HG03469 (cell line): ENCODE results near the gene FHAD1.
"Not testable (repeated sequence)": the region's sequence is repeated elsewhere in the genome, so short reads cannot be mapped to it uniquely, and the experiment has no call there.

Source experiments
- ATAC-seq: cut with Tn5 transposase; IDR thresholded peaks from one replicate; pipeline ENCODE4 v1.9.1; 2021; ENCODE audit warnings: mild to moderate bottlenecking, moderate library complexity, moderate number of reproducible peaks; ENCODE audit not compliant: unreplicated experiment

The FHAD1 gene

DNA sequence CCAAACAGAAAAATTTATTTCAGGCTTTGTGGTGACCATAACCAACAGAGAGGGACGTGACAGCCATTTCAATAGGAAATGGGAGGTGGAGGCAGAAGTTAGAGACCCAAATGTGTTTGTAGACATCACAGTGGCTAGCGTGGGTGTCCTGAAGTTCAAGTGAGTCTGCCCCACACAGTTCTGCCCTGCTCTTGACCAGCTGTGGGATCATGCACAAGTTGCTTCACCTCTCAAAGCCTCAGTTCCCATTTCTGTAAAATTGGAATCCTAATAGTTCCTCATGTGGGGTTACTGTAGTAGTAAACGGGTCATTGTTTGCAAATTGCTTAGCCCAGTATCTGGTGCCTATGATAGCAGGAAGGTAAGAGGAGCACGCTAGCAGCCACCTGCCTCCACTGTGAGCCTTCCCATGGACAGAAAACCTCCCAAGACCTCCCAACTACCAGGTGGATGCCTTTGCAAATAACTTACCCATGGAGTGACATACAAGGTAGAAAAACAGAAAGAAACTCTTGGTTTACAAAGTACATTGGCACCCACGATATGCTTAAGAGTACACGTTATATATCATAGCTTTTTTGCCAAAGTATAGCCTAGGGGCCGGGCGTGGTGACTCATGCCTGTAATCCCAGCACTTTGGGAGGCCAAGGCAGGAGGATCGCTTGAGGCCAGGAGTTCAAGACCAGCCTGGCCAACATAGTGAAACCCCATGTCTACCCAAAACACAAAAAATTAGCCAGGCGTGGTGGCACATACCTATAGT, 29.1 kb downstream of the FHAD1 start:
- no peak for ATAC-seq

DNA sequence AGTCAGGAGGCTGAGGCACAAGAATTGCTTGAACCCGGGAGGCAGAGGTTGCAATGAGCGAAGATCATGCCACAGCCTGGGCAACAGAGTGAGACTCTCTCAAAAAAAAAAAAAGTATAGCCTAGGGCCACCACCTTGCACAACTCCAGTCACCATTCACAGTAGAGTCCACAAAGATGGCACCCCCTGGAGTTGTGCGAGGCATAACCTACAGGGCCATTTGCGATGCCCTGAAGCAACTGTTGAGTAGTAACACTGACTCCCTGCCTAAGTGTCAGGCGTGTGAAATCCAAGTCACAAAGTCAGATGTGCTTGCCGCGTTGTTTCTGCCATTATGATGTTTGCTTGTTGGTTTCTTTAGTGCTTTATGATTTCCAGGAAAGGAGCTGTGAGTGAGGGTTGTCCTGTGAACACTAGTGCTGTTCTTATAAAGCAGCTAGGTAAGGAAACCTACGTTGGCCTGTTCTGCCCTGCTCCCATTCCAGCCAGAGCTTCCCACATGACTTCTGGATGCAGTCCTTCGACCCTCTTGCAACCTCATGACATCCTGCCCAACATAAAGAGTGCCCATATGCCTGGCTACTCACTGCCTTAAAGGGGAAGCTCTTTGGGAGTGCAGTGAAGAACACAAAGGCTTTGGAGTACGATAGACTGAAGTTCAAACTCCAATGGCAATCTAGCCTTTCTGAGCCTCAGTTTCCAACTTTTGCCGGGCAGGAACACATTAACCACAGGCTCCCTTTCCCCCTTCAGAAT, 29.8 kb downstream of the FHAD1 start:
- no peak for ATAC-seq

DNA sequence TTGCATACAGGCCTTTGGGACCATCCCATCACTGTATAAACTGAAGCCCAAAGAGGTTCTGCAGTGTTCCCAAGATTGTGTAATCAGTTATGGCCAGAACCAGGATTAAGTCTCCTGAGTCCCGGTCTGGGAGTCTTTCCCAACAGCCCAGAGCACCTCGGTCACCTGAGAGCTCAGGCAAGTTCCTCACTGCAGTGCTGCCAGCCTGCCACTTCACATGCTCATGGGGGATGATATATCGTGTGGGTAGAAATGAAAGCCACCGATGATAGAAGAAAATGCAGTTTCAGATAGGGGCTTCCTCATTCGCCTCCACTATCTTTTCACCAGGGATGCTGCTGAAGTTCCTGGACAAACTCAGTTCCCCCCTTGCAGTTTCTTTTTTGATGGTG, 30.4 kb downstream of the FHAD1 start:
- ATAC-seq = no peak

DNA sequence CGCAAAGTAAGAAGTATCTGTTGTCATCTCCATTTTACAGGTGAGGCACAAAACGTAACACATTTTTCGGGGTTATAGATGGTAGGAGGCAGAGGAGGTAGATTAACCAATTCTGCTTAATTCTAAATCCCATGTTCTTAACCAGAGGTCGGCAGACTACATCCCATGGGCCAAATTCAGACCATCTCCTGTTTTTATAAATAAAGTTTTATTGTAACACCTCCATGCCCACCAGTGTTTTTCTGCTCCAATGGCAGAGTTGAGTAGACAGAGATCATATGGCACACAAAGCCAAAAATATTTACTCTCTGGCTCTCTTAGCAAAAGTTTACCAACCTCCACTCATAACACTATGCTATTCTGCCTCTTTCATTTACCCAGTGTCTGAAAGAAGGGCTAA, 30.9 kb downstream of the FHAD1 start:
- no peak for ATAC-seq

DNA sequence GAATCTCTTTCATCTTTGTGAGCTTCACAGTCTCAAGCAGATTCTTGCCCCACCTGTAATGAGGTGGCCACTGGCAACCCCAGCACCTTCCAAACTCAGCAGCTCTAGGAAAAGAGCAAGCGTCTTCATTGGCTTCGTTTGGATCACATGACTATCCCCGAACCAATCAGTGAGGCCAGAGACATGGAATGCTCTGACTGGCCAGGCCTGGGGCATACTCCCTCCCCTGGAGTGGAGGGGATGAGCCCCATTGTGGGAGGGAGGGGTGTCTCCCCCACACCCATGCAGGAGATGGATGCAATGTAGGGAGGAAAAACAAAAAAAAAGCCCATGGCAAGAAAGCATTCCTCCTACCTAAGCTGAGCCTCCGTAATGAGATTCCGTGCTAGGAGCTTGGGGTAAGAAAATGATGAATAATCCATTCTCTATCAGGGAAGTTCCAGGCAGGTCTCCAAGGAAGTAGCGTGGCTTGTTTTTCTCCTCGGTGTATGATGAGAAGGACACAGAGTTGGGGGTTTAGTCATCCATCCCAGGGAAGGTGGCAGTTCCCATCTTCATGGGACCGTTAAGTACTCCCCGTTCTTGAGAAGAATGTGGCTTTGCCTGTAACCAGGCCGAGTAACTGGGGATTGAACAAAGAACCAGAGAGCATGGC, 32.7 kb downstream of the FHAD1 start:
- ATAC-seq = no peak

DNA sequence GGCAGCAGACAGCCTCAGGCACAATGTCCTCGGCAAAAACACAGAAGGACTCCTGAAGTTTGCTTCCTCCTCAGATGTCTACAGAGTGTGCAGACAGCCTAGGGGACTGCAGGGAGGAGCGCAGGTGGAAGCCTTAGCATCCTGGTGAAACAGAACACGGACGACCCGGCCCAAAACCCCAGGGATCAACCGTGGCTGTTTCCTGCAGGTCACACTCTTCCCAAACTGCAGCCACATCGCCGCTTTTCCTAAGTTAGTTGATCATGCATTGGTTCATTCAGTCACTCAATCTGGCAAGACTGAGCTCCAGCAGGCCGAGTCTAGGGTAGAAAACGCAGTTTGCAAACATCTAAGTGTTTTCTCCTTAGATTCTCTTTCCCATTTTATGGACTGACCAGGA, 33.4 kb downstream of the FHAD1 start:
- ATAC-seq = no peak

DNA sequence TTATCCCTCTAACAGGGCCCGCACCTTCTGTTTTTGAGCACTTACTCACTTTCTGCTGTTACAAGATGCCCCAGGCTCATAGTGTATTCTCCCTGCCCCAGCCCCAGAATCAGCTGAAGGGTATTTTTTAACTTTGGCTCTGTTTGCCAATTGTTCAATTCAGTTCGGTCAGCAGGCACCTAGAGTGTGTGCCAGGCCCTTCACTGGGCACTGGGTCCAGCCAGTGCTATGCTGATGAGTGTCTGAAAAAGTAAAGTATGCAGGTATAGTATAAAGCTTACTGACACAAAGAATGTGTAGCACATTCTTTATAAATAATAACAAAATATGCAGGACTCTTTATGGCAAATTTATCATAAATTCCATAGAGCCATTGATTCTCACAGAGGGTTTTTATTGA, 35.0 kb downstream of the FHAD1 start:
- no peak for ATAC-seq

DNA sequence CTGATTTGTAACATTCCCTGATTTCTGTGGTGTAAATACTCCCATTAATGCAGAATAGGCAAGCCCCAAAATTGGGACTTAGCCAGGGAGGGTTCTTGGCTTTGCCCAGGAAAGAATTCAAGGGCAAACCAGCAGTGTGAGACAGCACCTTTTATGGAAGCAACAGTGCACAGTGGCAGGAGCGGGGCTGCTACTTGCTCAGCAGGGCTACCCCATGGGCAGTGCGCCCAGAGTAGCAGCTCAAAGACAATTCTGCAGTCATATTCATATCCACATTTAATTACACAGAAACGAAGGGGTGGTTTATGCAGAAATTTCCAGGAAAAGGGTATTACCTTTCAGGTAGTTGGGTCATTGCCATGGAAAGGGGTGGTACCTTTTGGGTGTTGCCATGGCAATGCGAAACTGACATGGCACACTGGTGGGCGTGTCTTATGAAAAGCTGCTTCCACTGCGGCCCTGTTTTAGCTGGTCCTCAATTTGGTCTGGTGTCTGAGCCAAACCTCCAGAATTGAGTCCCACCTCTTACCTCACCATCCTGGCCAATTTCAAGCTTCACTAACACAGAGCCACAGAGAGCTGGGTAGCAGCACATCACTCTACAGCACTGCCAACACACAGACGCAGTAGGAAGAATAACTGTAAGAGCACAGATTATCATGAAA, 35.9 kb downstream of the FHAD1 start:
- no peak for ATAC-seq

DNA sequence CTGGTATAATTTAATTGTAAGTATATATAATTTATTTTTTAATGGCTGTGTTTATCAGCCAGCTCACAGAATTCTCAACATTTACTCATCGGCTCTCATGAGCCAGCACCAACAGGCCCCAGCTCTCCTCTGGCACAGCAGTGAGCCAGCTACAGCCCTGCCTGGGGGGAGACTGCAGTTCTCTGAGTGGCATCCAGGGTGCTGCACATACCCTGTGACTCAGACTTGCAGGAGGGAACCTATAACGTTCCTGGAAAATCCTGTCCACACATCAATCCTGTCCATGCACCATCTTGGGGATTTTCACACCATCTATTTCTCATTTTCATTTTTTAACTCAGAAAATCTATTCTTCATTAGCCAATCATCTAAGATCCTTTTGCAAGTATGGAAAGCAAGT, 36.5 kb downstream of the FHAD1 start:
- no peak for ATAC-seq

DNA sequence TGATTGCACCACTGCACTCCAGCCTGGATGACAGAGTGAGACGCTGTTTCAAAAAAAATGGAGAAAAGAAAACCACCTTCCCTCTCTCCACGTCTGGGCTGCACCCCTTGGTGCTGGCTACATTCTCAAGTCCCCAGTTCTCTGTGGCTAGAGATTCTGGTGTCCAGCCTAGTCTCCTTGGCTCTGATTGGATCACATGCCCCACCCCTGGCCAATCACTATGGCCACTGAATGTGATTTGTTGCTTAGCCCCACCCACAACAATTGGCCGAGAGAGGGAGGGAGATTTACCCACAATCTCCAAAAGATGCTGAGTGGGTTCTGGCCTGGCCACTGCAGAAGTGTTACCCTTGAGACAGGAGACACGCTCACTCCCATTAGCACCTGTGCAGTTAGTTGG, 39.4 kb downstream of the FHAD1 start:
- ATAC-seq = no peak

DNA sequence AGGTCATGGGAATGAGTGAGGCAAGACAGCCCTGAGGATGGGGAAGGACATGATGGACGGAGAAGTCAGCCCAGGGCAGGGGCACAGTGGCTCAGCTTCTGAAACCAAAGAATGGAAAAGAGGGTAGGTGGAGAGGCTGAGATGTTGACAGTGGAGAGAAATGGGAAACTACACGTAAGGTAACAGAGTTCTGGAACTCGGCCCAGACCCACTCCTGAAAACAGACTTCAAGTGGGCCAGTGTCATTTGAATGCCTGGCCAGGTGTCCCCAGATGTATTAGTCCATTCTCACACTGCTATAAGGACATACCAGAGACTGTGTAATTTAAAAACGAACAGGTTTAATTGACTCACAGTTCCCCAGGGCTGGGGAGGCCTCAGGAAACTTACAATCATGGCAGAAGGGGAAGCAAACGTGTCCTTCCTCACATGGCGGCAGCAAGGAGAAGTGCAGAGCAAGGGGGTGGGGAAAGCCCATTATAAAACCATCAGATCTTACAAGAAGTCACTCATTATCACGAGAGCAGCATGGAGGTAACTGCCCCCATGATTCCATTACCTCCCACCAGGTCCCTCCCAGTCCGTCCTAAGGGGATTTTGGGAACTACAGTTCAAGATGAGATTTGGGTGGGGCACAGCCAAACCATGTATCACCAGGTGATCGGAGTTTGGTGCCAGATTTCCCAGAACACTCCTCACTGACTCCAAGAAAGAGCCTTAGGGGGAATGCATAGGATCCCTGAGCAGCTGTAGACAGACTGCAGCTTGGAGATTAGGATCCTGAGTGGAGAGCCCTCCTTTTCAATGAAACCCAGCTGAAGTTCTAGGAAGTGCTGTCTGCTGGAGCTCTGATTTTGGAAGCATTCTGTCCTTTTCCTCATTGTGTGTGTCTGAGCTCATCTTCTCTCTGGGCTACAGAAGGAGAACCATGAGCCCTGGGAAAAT, 40.3 kb downstream of the FHAD1 start:
- ATAC-seq = no peak

DNA sequence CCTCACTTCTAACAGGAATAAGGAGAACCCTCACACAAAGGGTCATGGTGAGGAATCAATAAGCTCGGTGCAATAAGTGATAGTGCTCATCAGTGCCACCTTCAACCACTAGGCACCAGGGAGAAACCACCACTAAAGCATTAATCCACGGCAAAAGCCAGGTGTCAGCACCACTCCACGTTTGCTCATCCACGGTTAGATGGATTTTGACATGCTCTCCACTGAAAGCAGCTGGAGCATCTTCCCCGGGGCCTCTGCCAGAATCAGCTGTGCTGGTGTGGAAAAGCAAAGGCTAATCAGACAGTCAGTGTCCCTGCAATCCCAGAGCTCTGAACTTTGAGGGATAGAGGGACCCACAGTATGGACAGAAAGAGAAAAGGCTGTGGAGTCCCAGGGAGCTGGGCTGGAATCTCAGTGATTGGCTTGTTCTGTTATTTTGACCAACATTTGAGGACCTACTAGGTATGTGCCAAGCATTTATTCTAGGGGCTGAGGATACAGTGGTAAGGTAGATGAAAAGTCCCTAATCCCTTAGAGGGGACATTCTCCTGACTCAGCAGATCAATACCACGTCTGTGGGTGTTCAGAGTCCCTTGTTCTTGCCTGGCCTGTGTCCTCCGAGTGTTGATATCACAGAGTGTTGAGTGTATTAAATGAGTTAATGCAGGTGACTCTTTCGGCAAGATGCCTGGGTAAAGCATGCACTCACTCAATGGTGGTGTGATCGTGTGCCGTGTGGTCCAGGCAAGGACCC, 41.3 kb downstream of the FHAD1 start:
- ATAC-seq = no peak

DNA sequence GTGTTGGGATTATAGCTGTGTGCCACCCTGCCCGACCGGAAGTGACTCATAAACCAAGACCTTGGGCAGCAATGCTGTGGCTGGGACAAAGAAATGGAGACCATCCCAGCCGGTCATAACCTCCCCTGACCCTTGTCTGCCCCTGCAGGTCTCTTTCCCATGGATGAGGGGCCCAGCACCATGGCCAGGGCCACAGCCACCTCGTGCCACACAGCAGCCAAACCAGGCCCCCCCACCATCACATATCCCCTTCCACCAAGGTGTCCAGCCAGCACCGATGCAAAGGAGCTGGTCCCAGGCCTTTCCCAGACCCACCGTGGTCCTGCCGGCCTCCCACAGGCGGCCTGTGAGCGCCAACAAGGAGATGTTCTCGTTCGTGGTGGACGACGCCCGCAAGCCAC, 42.2 kb downstream of the FHAD1 start:
- no peak for ATAC-seq

DNA sequence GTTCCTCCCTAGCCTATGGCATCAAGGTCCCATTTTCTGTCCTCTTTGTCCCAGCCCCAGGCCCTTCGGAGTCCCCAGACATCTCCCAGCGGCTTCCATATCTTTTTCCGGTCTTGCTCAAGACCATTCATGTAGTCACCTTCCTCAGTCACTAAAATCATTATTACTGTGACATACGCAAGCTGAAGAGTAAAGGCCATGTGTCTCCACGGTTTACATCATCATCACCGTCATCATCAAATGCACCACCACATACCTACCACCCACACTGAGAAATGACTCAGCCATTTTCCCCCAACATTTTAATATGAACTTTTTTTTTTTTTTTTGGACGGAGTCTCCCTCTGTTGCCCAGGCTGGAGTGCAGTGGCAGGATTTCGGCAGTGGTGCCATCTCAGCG, 43.4 kb downstream of the FHAD1 start:
- ATAC-seq = no peak

DNA sequence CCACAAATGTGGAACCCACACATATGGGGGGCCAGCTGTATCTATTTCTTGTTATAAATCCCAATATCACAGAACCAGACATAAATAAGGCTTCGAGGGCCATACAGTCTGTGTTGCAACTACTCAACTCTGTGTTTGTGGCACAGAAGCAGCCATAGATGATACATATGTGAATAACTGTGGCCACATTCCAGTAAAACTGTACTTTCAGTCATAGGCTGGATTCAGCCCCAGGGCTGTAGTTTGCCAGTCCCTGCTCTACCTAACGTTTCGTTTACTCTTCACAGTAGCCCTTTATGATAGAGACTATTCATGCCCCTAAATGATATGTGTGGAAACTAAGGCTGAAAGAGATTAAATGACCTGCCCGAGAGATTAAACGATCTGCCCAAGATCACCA, 48.7 kb downstream of the FHAD1 start:
- ATAC-seq = no peak

DNA sequence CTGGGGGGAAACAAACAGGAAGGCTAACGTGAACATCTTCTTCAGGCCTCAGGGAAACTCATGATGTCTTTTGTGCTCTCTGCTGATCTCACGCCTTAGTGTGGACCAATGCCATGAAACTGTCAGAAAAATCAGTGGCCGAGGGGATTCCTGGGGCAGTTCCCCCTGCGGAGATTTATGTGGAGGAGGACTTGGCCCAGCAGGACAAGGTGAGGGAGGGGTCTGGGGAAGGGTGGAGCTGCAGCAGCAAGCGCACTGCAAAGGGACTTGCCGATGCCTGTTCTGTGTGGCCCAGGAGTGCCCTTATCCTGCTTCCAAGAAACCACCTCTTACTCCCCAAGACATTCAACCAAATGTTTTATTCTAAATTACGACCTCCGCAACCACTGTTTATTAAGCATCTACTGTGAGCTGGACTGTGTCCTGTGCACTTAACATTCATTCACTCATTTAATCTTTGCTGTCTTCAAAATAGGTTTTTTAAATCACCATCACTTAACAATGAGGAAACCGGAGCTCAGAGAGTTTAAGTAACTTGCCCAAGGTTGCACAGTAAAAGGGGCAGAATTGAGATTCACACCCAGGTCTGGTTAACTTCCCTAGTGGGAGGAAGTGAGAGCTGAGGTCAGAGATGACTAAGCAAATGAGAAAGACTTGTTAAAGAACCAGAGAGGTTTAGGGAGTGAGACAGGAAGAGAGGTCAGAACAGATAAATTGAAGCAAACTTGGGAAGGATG, 49.7 kb downstream of the FHAD1 start:
- ATAC-seq = no peak

DNA sequence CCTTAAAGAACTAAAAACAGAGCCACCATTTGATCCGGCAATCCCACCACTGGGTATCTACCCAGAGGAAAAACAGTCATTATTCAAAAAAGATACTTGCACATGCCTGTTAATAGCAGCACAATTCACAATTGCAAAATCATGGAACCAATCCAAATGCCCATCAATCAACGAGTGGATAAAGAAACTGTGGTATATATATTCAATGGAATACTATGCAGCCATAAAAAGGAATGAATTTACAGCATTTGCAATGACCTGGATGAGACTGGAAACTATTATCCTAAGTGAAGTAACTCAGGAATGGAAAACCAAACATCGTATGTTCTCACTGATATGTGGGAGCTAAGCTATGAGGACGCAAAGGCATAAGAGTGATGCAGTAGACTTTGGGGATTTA, 51.0 kb downstream of the FHAD1 start:
- ATAC-seq = not testable (repeated sequence)

DNA sequence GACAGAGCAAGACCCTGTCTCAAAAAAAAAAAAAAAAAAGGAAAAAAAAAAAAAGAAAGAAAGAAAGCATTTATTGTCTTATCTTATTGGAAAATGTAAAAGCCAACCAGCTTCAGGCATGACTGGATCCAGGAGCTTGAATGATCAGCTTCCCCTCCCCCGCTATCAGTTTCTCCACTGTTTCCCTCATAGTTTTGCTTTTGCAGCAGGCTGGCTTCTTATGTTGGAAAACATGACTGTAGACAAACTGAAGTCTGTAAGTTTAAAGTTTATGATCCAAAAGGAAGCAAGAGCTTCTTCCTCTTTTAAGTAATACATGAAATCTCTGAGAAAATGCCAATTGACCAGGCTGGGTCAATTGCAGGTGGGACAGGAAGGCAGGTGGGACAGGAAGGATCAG, 52.2 kb downstream of the FHAD1 start:
- no peak for ATAC-seq

DNA sequence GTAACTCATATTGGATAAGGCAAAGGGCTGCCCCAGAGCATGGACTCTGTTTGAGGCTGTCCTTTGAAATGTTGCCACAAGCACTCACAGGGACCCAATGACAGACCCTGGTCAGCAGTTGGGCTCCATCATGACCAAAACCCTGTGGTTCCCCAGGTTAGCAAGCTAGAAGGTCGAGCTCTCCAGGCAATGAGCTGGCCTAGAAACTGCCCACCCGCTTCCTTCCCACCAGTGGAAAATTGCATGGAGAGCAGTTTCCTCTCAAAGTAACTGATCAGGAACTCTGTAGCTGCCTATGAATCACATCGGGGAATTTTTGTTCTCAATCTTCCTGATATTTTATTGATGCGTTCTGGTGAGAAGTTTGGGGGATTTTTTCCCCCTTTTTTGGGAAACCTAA, 52.8 kb downstream of the FHAD1 start:
- ATAC-seq = no peak
